ENCODE measurements around the gene ISL1.

Gene ISL1

GRCh38 chr5:51383131-51384121 is at the start of gene ISL1:
Gene ISL1 (plus strand): TSS chr5:51383448. CDS start chr5:51383672, 224 bp downstream.
- no peak for DNase-seq (ENCODE audit: low read depth)

GRCh38 chr5:51336878-51337277 is 46.4 kb upstream of the ISL1 start:
- DNase-seq (ENCODE audit: low read depth): no peak

GRCh38 chr5:51345106-51345505 is 38.1 kb upstream of the ISL1 start:
- no peak for DNase-seq (ENCODE audit: low read depth)

GRCh38 chr5:51347157-51347556 is 36.1 kb upstream of the ISL1 start:
- no peak for DNase-seq (ENCODE audit: low read depth)

- no peak for DNase-seq (ENCODE audit: low read depth)
Measured at GRCh38 chr5:51347704-51348103, 35.5 kb upstream of the ISL1 start.

GRCh38 chr5:51371052-51371451 is 12.2 kb upstream of the ISL1 start:
- no peak for DNase-seq (ENCODE audit: low read depth)

GRCh38 chr5:51373880-51374523 is 9.2 kb upstream of the ISL1 start:
- no peak for DNase-seq (ENCODE audit: low read depth)

GRCh38 chr5:51375084-51375483 is 8.2 kb upstream of the ISL1 start:
- no peak for DNase-seq (ENCODE audit: low read depth)

- no peak for DNase-seq (ENCODE audit: low read depth)
Measured at GRCh38 chr5:51376509-51376908, 6.7 kb upstream of the ISL1 start.

- DNase-seq (ENCODE audit: low read depth): no peak
Measured at GRCh38 chr5:51377151-51378060, 5.8 kb upstream of the ISL1 start.

GRCh38 chr5:51378061-51378409 is 5.2 kb upstream of the ISL1 start:
- no peak for DNase-seq (ENCODE audit: low read depth)

- no peak for DNase-seq (ENCODE audit: low read depth)
Measured at GRCh38 chr5:51378448-51379330, 4.6 kb upstream of the ISL1 start.

GRCh38 chr5:51379331-51379700 is 3.9 kb upstream of the ISL1 start:
- DNase-seq (ENCODE audit: low read depth): no peak

GRCh38 chr5:51380603-51381207 is 2.5 kb upstream of the ISL1 start:
- DNase-seq (ENCODE audit: low read depth): no peak

GRCh38 chr5:51381761-51382474 is 1.3 kb upstream of the ISL1 start:
- DNase-seq (ENCODE audit: low read depth): no peak

GRCh38 chr5:51382521-51383130 is 622 bp upstream of the ISL1 start:
- no peak for DNase-seq (ENCODE audit: low read depth)

GRCh38 chr5:51384281-51384840 is 1.1 kb downstream of the ISL1 start:
- no peak for DNase-seq (ENCODE audit: low read depth)

GRCh38 chr5:51385216-51385615 is 2.0 kb downstream of the ISL1 start:
- DNase-seq (ENCODE audit: low read depth): no peak
